Gastroesophageal sphincter (tissue), 4 donors: Measurements from ENCODE around the gene NAV2. TPM values are rescaled to one million over a fixed set of nuclear protein-coding genes. Genes with fewer than 3 reads are reported as not detected.

Experiments used
- ATAC-seq: fragments of 150-250 bp; one replicate; pipeline ENCODE4 v1.9.1; 2016; ENCODE audit warnings: mild to moderate bottlenecking, moderate library complexity
- H3K27ac ChIP-seq, 4 donors: fragments of 200-600 bp; sonication (generic) in 3 of 4; 1 replicate in 3 of 4; 2 replicates in 1 of 4; pipeline ENCODE4 v1.5.1; 2016 to 2019
- H3K27me3 ChIP-seq: fragments of 200-600 bp; sonication (generic); one replicate; pipeline ENCODE4 v1.5.1; 2019
- H3K36me3 ChIP-seq, 2 donors: fragments of 200-600 bp; sonication (generic); one replicate each; pipeline ENCODE4 v1.5.1; 2019; ENCODE audit warnings: control low read depth in 1 of 2
- H3K4me1 ChIP-seq, 3 donors: fragments of 200-600 bp; sonication (generic); 1 replicate in 2 of 3; 2 replicates in 1 of 3; pipeline ENCODE4 v1.5.1; 2016 to 2019; ENCODE audit warnings: control low read depth in 2 of 3
- H3K4me3 ChIP-seq, 2 donors: fragments of 200-600 bp; sonication (generic); one replicate each; pipeline ENCODE4 v1.5.1; 2019; ENCODE audit warnings: mild to moderate bottlenecking in 1 of 2, moderate library complexity in 1 of 2
- H3K9me3 ChIP-seq, 3 donors: fragments of 200-600 bp; sonication (generic); one replicate each; pipeline ENCODE4 v1.5.1; 2017 to 2019; ENCODE audit warnings: control low read depth in 2 of 3
- CTCF ChIP-seq, 4 experiments: fragments of 200-600 bp in 2 of 4; fragments of 450-650 bp in 2 of 4; sonication (generic) in 1 of 4; IDR thresholded peaks; one replicate each; pipeline ENCODE4 v1.5.1; 2017 to 2019; ENCODE audit warnings: antibody characterized with exemption in 4 of 4, mild to moderate bottlenecking in 2 of 4, moderate library complexity in 2 of 4
- EP300 ChIP-seq: sonication (generic); formaldehyde crosslinking; IDR thresholded peaks from one replicate; pipeline ENCODE4 v1.6.1; 2017; ENCODE audit warnings: antibody characterized with exemption, mild to moderate bottlenecking
- POLR2A ChIP-seq, 2 donors: fragments of 450-650 bp; IDR thresholded peaks; one replicate each; pipeline ENCODE4 v1.6.1; 2017; ENCODE audit warnings: antibody characterized with exemption in 2 of 2, mild to moderate bottlenecking in 2 of 2, moderate library complexity in 1 of 2
- POLR2AphosphoS5 ChIP-seq: sonication (generic); formaldehyde crosslinking; IDR thresholded peaks from one replicate; pipeline ENCODE4 v1.6.1; 2017; ENCODE audit warnings: antibody characterized with exemption
- WGBS, 2 donors: methylation state at CpG; one replicate each; pipeline ENCODE4 v1.1.5; 2018; ENCODE audit warnings: low coverage in 1 of 2; 5-methylcytosine and 5-hydroxymethylcytosine counted together
- total RNA-seq, 4 donors: library from RNA; depleted of rRNA; stranded (reverse); fragments of >200 nt; gene quantifications; one replicate each; pipeline ENCODE4 v1.1.0, GENCODE V29; 2016

The NAV2 gene
- total RNA-seq, 4 donors from 2014 or later: 19.5 to 57.1 (median 43.4) TPM

- H3K4me1 ChIP-seq: peaks cover 0 to 13% (median 4%) of the 10 kb centered on the region in 3 donors
- no peak for ATAC-seq
- H3K4me3 ChIP-seq: no peak overlapping the region
- H3K27ac ChIP-seq: no peak overlapping the region
- H3K36me3 ChIP-seq: peaks cover 0 to 70% of the 10 kb centered on the region in 2 donors
- WGBS, 2 donors: 55 to 68% methylated on average over 4 to 5 of the region's 5 CpGs
- H3K27me3 ChIP-seq: no peaks in the 10 kb centered on the region
- TF ChIP-seq POLR2AphosphoS5 (no peak), CTCF (IDR thresholded peaks at IDR 0.05) (no peak)
- no peaks in the 10 kb centered on the region for H3K9me3 ChIP-seq
These were observed 235.0 kb downstream of the NAV2 start for GRCh38 chr11:19947537-19948114.

DNA sequence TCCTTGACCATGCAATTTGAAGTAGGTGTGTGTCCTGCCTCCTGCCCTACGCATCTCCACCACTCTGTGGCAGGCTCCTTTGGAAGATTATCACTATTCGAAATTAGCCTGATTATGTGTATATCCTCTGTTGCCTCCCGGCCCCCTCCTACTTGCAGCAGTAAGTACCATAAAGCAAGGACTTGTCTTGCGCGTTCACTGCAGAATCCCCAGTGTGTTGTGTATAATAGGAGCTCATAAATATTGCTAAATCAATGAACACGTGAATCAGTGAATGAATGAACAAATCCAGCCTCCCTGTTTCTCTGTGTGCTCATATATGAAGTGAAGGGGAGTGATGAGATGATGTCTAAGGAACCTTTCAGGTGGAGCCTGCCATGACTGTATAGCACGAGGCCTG is 237.0 kb downstream of the NAV2 start:
- ATAC-seq: no peak
- peaks cover 0 to 60% of the 10 kb centered on the region in 2 donors for H3K36me3 ChIP-seq

GRCh38 chr11:19951558-19952115 is 239.0 kb downstream of the NAV2 start:
- H3K27me3 ChIP-seq: no peaks in the 10 kb centered on the region
- peaks cover 0 to 41% (median 12%) of the 10 kb centered on the region in 3 donors for H3K4me1 ChIP-seq
- H3K27ac ChIP-seq: peak overlapping the region in 3 of 4 donors; percentile 10 to 57 (median 27)
- no peak overlapping the region for H3K4me3 ChIP-seq
- peaks cover 0 to 55% of the 10 kb centered on the region in 2 donors for H3K36me3 ChIP-seq
- H3K9me3 ChIP-seq: no peaks in the 10 kb centered on the region
- peak; percentile 58 to 79 (median 72) for TF ChIP-seq CTCF (IDR thresholded peaks at IDR 0.05)
- no peak for TF ChIP-seq POLR2A (IDR thresholded peaks at IDR 0.05)
- TF ChIP-seq EP300: no peak
- TF ChIP-seq POLR2AphosphoS5: peak; percentile 40
- WGBS, 2 donors: 17 to 18% methylated on average over 5 to 6 of the region's 6 CpGs
- peak; percentile 46 for ATAC-seq

More for the DNA sequence above, 237.0 kb downstream of the NAV2 start:
- Histone ChIP-seq H3K4me1 (peaks cover 0 to 33% (median 12%) of the 10 kb centered on the region in 3 donors), H3K27me3 (no peaks in the 10 kb centered on the region), H3K9me3 (no peaks in the 10 kb centered on the region), H3K4me3 (no peak overlapping the region), H3K27ac (no peak overlapping the region)
- TF ChIP-seq POLR2AphosphoS5 (no peak), EP300 (no peak), POLR2A (IDR thresholded peaks at IDR 0.05) (no peak), CTCF (IDR thresholded peaks at IDR 0.05) (no peak)
- WGBS, 2 donors: 50 to 90% methylated on average over 2 to 7 of the region's 7 CpGs

DNA sequence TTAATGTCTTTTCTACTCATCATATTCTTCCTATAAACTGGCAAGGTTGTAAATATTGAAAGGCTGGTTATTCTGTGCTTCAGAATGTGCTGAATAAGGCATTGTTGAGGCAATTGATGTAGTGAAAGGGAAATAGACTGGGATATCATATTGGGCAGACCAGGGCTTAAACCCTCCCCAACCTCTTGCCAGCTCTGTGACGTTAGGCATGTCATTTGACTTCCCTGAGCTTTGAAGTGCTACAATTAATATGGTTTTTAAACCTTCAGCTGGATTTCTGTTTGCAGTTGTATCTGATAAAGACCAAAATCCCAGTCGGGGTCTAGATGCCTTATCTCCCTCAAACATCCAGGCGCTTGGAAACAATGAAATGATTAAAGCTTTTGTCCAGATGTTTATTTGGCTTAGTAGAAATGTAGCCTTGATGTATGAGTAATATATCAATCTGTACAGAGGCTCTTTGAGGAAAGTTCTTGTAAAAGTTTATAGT is 239.5 kb downstream of the NAV2 start:
- H3K4me3 ChIP-seq: no peak overlapping the region
- peak overlapping the region in 3 of 4 donors; percentile 10 to 57 (median 27) for H3K27ac ChIP-seq
- WGBS, 2 donors: 31 to 43% methylated on average over 3 of the region's 3 CpGs
- H3K36me3 ChIP-seq: peaks cover 0 to 55% of the 10 kb centered on the region in 2 donors
- TF ChIP-seq CTCF (IDR thresholded peaks at IDR 0.05) (no peak), POLR2A (IDR thresholded peaks at IDR 0.05) (no peak)
- ATAC-seq: no peak
- H3K4me1 ChIP-seq: peaks cover 0 to 41% (median 12%) of the 10 kb centered on the region in 3 donors
- no peaks in the 10 kb centered on the region for H3K9me3 ChIP-seq
- no peaks in the 10 kb centered on the region for H3K27me3 ChIP-seq

DNA sequence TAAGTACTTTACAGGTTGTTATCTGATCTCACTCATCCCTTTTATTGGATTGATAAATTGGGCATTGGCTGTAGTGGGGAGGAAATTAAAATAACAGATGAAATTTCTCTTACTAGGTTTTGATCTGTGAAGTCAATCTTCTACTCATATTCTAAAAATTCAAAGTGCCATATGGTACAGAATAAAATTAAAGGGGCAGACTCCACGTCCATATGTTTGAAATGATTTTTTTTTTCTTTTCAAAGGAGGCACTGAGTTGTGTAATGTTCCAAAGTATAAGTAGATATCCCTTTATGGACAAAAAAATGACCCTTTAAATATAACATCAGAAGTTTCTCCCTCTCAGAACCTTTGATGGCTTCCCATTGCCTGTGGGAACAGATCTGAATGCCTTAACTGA is 240.3 kb downstream of the NAV2 start:
- no peak for TF ChIP-seq CTCF (IDR thresholded peaks at IDR 0.05)
- TF ChIP-seq POLR2A (IDR thresholded peaks at IDR 0.05): no peak
- TF ChIP-seq EP300: no peak
- H3K36me3 ChIP-seq: peaks cover 0 to 55% of the 10 kb centered on the region in 2 donors
- H3K27me3 ChIP-seq: no peaks in the 10 kb centered on the region
- WGBS, 2 donors: 67 to 79% methylated on average over 1 of the region's 1 CpG
- ATAC-seq: no peak
- H3K4me1 ChIP-seq: peaks cover 0 to 41% (median 12%) of the 10 kb centered on the region in 3 donors
- H3K9me3 ChIP-seq: no peaks in the 10 kb centered on the region
- H3K4me3 ChIP-seq: no peak overlapping the region
- peak overlapping the region in 1 of 4 donors; percentile 61 for H3K27ac ChIP-seq
